GF-D8 (cell line): ENCODE data around the gene GUK1.

Experiments
- DNase-seq: peaks from one replicate; lab custom pipeline; 2025; lab: John Stamatoyannopoulos, UW

GUK1 gene

GRCh38 chr1:228139931-228140723 lies at the start of gene GUK1:
Gene GUK1 (plus strand): TSS chr1:228140279. CDS start chr1:228140303, 24 bp downstream.
- DNase-seq, result peak; percentile 98

GRCh38 chr1:228090613-228091081 lies 49.4 kb upstream of the GUK1 start:
- no peak for DNase-seq

- DNase-seq, result no peak
Measured at GRCh38 chr1:228091084-228091483, 49.0 kb upstream of the GUK1 start.

GRCh38 chr1:228092342-228093049 lies 47.6 kb upstream of the GUK1 start:
- DNase-seq, result no peak

GRCh38 chr1:228093050-228093906 lies 46.8 kb upstream of the GUK1 start:
- no peak for DNase-seq

- DNase-seq, result no peak
Measured at GRCh38 chr1:228094432-228095016, 45.6 kb upstream of the GUK1 start.

GRCh38 chr1:228095161-228095560 lies 44.9 kb upstream of the GUK1 start:
- DNase-seq, result no peak

GRCh38 chr1:228095938-228096337 lies 44.1 kb upstream of the GUK1 start:
- DNase-seq, result no peak

- DNase-seq, result no peak
Measured at GRCh38 chr1:228096416-228097332, 43.4 kb upstream of the GUK1 start.

- no peak for DNase-seq
Measured at GRCh38 chr1:228097333-228098081, 42.6 kb upstream of the GUK1 start.

- DNase-seq, result no peak
Measured at GRCh38 chr1:228098323-228098931, 41.7 kb upstream of the GUK1 start.

- DNase-seq, result no peak
Measured at GRCh38 chr1:228099331-228099732, 40.7 kb upstream of the GUK1 start.

GRCh38 chr1:228100822-228101613 lies 39.1 kb upstream of the GUK1 start:
- DNase-seq, result no peak

- no peak for DNase-seq
Measured at GRCh38 chr1:228101614-228101993, 38.5 kb upstream of the GUK1 start.

GRCh38 chr1:228101994-228102790 lies 37.9 kb upstream of the GUK1 start:
- no peak for DNase-seq

- DNase-seq, result peak; percentile 73
Measured at GRCh38 chr1:228102791-228103620, 37.1 kb upstream of the GUK1 start, which contains the start of gene C1orf35. Gene C1orf35 (minus strand): TSS chr1:228103325. CDS start chr1:228103227, 98 bp downstream.
